Thyroid gland (tissue), 4 donors: ENCODE data around the gene RFX3. TPM values are rescaled to one million over a fixed set of nuclear protein-coding genes. Genes with fewer than 3 reads are reported as not detected.

ENCODE experiments used
- DNase-seq, 2 donors: peaks; one replicate each; pipeline ENCODE4 v3.0.0-alpha.2; 2019
- H3K27ac ChIP-seq, 3 donors: fragments of 200-600 bp; sonication (generic); 1 replicate in 2 of 3; 2 replicates in 1 of 3; pipeline ENCODE4 v1.5.1; 2016 to 2019; ENCODE audit warnings: mild to moderate bottlenecking in 1 of 3, moderate library complexity in 1 of 3
- H3K27me3 ChIP-seq: fragments of 200-600 bp; sonication (generic); one replicate; pipeline ENCODE4 v1.5.1; 2019
- H3K36me3 ChIP-seq, 2 donors: fragments of 200-600 bp; sonication (generic); one replicate each; pipeline ENCODE4 v1.5.1; 2016 to 2019
- H3K4me1 ChIP-seq, 2 donors: fragments of 200-600 bp; sonication (generic); one replicate each; pipeline ENCODE4 v1.5.1; 2017 to 2019
- H3K4me3 ChIP-seq, 3 donors: fragments of 200-600 bp; sonication (generic); replicated peaks in 1 of 3; 1 replicate in 2 of 3; 2 replicates in 1 of 3; pipeline ENCODE4 v1.5.1; 2016; ENCODE audit warnings: mild to moderate bottlenecking in 1 of 3
- H3K9me3 ChIP-seq: fragments of 200-600 bp; sonication (generic); one replicate; pipeline ENCODE4 v1.5.1; 2017
- POLR2A ChIP-seq, 2 donors: fragments of 450-650 bp; IDR thresholded peaks; one replicate each; pipeline ENCODE4 v1.6.1; 2017; ENCODE audit warnings: antibody characterized with exemption in 2 of 2, mild to moderate bottlenecking in 2 of 2, moderate library complexity in 1 of 2
- WGBS, 2 donors: methylation state at CpG; one replicate each; pipeline ENCODE4 v1.1.5; 2017; 5-methylcytosine and 5-hydroxymethylcytosine counted together
- intact Hi-C: fragments of 100-400 bp; cut with DNase I; formaldehyde crosslinking; loops from one replicate; pipeline ENCODE4 v1.15.1; 2023
- total RNA-seq, 4 donors: library from RNA; depleted of rRNA; stranded (reverse); fragments of >200 nt; gene quantifications; one replicate each; pipeline ENCODE4 v1.2.3, GENCODE V29; 2016
- TF ChIP-seq, protein P1 (sequence below), 6 experiments: fragments of 200-600 bp in 3 of 6; fragments of 450-650 bp in 3 of 6; sonication (generic) in 3 of 6; IDR thresholded peaks; one replicate each; pipeline ENCODE4 v1.5.1; 2016 to 2019; ENCODE audit warnings: antibody characterized with exemption in 6 of 6, mild to moderate bottlenecking in 2 of 6, inconsistent platforms in 1 of 6, moderate library complexity in 1 of 6

The RFX3 gene
- total RNA-seq, 4 donors from 2014 or later: 8.8 to 16.7 (median 12.3) TPM

DNA sequence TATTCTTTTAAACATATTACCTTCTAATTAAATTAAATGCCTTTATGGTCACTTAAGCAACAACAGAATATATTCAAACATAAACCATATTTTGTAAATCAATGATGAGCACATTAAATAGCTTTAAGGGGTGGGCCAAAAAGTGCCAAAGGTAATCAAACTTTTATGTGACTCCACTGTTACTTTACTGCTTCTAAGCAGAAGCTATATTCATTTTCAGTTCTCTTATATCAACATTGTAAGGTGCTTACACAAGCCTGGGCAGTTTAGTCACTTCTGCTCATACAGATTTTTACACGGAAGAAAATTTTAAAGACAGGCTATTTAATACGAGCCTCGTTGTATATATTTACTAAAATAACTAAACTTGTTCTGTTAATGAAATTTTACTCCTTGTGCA, 29.9 kb downstream of the RFX3 start:
- H3K9me3 ChIP-seq: no peaks in the 10 kb centered on the region
- H3K4me1 ChIP-seq: no peaks in the 10 kb centered on the region
- H3K4me3 ChIP-seq: no peak overlapping the region
- no peak for DNase-seq
- WGBS, 2 donors: 80 to 87% methylated on average over 3 of the region's 3 CpGs
- TF ChIP-seq, protein P1, sequence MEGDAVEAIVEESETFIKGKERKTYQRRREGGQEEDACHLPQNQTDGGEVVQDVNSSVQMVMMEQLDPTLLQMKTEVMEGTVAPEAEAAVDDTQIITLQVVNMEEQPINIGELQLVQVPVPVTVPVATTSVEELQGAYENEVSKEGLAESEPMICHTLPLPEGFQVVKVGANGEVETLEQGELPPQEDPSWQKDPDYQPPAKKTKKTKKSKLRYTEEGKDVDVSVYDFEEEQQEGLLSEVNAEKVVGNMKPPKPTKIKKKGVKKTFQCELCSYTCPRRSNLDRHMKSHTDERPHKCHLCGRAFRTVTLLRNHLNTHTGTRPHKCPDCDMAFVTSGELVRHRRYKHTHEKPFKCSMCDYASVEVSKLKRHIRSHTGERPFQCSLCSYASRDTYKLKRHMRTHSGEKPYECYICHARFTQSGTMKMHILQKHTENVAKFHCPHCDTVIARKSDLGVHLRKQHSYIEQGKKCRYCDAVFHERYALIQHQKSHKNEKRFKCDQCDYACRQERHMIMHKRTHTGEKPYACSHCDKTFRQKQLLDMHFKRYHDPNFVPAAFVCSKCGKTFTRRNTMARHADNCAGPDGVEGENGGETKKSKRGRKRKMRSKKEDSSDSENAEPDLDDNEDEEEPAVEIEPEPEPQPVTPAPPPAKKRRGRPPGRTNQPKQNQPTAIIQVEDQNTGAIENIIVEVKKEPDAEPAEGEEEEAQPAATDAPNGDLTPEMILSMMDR (IDR thresholded peaks at IDR 0.05): no peak
- no peak for TF ChIP-seq POLR2A (IDR thresholded peaks at IDR 0.05)
- no peaks in the 10 kb centered on the region for H3K36me3 ChIP-seq
- intact Hi-C loops: no loop called here
- no peaks in the 10 kb centered on the region for H3K27me3 ChIP-seq
- no peak overlapping the region for H3K27ac ChIP-seq

DNA sequence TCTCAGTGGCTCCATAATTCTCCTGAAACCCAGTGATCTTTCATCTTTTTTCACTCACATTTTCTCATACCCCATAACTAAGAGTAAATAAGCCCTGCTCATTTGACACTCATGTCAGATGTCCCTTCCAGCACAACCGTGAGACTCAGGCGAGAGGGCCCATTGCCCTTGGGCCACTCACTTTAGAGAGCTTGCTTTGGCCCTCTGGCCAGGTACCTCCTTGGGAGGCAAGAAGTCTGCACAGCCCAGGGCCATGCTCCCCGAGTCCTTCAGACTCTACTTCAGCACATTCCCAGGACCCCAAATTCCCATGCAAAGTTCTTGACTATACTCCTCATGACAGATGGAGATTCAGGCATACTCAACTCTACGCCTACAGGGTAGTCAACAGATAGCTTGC, 33.6 kb downstream of the RFX3 start:
- H3K4me1 ChIP-seq: no peaks in the 10 kb centered on the region
- H3K9me3 ChIP-seq: no peaks in the 10 kb centered on the region
- no peaks in the 10 kb centered on the region for H3K27me3 ChIP-seq
- no peak overlapping the region for H3K27ac ChIP-seq
- intact Hi-C loops: no loop called here
- no peaks in the 10 kb centered on the region for H3K36me3 ChIP-seq
- TF ChIP-seq, protein P1 (IDR thresholded peaks at IDR 0.05): no peak
- no peak for TF ChIP-seq POLR2A (IDR thresholded peaks at IDR 0.05)
- no peak overlapping the region for H3K4me3 ChIP-seq
- 96 to 98% methylated on average over 4 of the region's 4 CpGs for WGBS, 2 donors
- DNase-seq: no peak

DNA sequence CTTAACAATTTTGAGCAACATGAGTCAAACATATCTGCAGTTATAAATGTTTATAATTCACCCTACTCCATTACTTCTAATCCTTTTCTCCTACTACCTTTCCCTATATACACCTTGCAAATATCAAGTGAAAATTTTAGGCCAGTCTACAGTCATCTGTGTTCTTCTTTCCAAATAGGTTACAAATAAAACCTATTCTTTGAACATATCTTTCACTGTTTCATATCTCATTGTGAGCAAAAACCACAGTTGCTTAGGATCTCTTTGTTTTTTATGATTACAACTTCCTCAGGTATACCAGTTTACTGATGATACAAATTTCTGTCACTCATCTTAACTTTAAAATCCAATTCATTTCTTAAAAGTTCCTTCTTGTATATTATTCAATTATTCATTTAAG, 34.4 kb downstream of the RFX3 start:
- no peaks in the 10 kb centered on the region for H3K9me3 ChIP-seq
- intact Hi-C loops: no loop called here
- no peak overlapping the region for H3K4me3 ChIP-seq
- DNase-seq: no peak
- TF ChIP-seq, protein P1 (IDR thresholded peaks at IDR 0.05): no peak
- TF ChIP-seq POLR2A (IDR thresholded peaks at IDR 0.05): no peak
- H3K36me3 ChIP-seq: no peaks in the 10 kb centered on the region
- no peaks in the 10 kb centered on the region for H3K27me3 ChIP-seq
- H3K27ac ChIP-seq: no peak overlapping the region
- no peaks in the 10 kb centered on the region for H3K4me1 ChIP-seq

DNA sequence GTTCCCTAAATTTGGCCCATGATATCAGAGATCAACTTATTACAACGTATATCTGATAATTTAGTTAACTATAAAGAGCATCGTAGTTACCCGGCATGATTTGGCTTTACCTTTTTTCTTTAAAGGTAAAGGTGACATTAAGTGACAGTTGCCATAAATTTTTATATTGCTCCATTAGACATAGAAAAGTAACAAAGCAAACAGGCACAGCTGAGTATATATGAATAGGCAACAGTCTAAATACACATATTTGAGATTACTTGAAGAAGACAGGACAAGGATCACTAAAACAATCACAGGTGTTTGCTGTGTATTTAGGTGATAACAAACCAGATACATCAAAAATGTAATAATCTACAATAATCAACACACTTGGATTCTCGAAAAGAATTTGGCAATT, 34.8 kb downstream of the RFX3 start:
- intact Hi-C loops: no loop called here

DNA sequence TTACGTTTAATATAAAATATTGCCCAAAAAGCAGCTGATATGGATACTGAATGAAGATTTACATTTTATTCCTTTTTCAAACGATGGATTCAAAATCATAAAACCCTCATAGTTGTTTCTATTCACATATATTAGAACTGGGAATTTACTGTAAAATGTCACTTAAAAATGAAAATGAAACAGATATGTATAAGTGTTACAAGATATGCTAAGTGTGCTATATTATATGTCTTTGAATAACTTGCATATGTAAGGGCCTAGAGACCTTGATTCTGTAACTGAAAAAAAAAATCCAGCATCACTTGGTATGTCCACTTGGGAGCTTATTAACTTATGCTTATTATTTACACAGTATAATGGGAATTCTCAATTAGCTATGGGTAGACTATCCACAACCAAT, 43.2 kb downstream of the RFX3 start:
- TF ChIP-seq POLR2A (IDR thresholded peaks at IDR 0.05): no peak
- TF ChIP-seq, protein P1 (IDR thresholded peaks at IDR 0.05): no peak
- H3K27me3 ChIP-seq: no peaks in the 10 kb centered on the region
- peaks cover 4 to 5% of the 10 kb centered on the region in 2 donors for H3K4me1 ChIP-seq
- no peak for DNase-seq
- H3K9me3 ChIP-seq: no peaks in the 10 kb centered on the region
- intact Hi-C loops: no loop called here
- WGBS, 2 donors: 95 to 97% methylated on average over 2 of the region's 2 CpGs
- no peak overlapping the region for H3K27ac ChIP-seq
- H3K36me3 ChIP-seq: no peaks in the 10 kb centered on the region
- H3K4me3 ChIP-seq: no peak overlapping the region

More for the DNA sequence above, 34.8 kb downstream of the RFX3 start:
- no peak overlapping the region for H3K27ac ChIP-seq
- H3K36me3 ChIP-seq: no peaks in the 10 kb centered on the region
- TF ChIP-seq, protein P1 (IDR thresholded peaks at IDR 0.05): no peak
- no peak for TF ChIP-seq POLR2A (IDR thresholded peaks at IDR 0.05)
- H3K27me3 ChIP-seq: no peaks in the 10 kb centered on the region
- no peak overlapping the region for H3K4me3 ChIP-seq
- no peak for DNase-seq
- no peaks in the 10 kb centered on the region for H3K9me3 ChIP-seq
- WGBS, 2 donors: 94 to 95% methylated on average over 4 of the region's 4 CpGs
- H3K4me1 ChIP-seq: no peaks in the 10 kb centered on the region
